A549 (cell line): ENCODE data around the gene GABARAP. TPM values are rescaled to one million over a fixed set of nuclear protein-coding genes. Genes with fewer than 3 reads are reported as not detected.

Experiments
- ATAC-seq, 2 experiments: fragments of 200-7000 bp in 1 of 2; fragments of >200 bp in 1 of 2; cut with Nextera tagmentation in 1 of 2; cut with Tn5 transposase in 1 of 2; 3 replicates each; pipeline versions ENCODE4 v1.8.0 to v1.9.1; 2018 to 2020; ENCODE audit warnings: mild to moderate bottlenecking in 1 of 2, moderate library complexity in 1 of 2
- CTCF ChIA-PET: fragments of 300-600 bp; sonication (Branson Sonifier 250); formaldehyde crosslinking; extraction: SDS; loops from one replicate; lab custom pipeline; 2021; ENCODE audit warnings: antibody characterized with exemption, inconsistent platforms; lab: Yijun Ruan, JAX
- POLR2A ChIA-PET: fragments of 350-600 bp; formaldehyde crosslinking; extraction: SDS; loops from one replicate; lab custom pipeline; 2021; ENCODE audit warnings: antibody characterized with exemption, inconsistent platforms; lab: Yijun Ruan, JAX
- DNase-seq, 2 experiments: peaks; one replicate each; pipeline versions ENCODE4 v3.0.0 to v3.0.0-alpha.2; 2011 to 2016; ENCODE audit warnings: low read depth in 1 of 2, low spot score in 1 of 2
- FAIRE-seq: peaks from 2 replicates; lab custom pipeline; 2011; peaks lifted over from hg19 to GRCh38; lab: Jason Lieb, UNC
- H3K27ac ChIP-seq, 2 experiments: fragments of >200 bp; sonication (Bioruptor Twin); formaldehyde crosslinking; 3 replicates each; pipeline ENCODE4 v1.5.1; 2016 to 2017
- H3K4me1 ChIP-seq: fragments of >200 bp; sonication (Bioruptor Twin); formaldehyde crosslinking; 3 replicates; pipeline ENCODE4 v1.6.1; 2016
- H3K4me2 ChIP-seq: fragments of >200 bp; sonication (Bioruptor Twin); formaldehyde crosslinking; 3 replicates; pipeline ENCODE4 v1.6.1; 2016
- H3K4me3 ChIP-seq: fragments of >200 bp; sonication (Bioruptor Twin); formaldehyde crosslinking; 3 replicates; pipeline ENCODE4 v1.5.1; 2016
- H3K9me3 ChIP-seq: fragments of >200 bp; sonication (Bioruptor Twin); formaldehyde crosslinking; 3 replicates; pipeline ENCODE4 v1.6.1; 2016
- BCL3 ChIP-seq: fragments of >200 bp; sonication (Bioruptor Twin); formaldehyde crosslinking; IDR thresholded peaks from 3 replicates; pipeline ENCODE4 v1.6.1; 2016
- CEBPB ChIP-seq, 2 experiments: fragments of >200 bp in 1 of 2; sonication (Bioruptor Twin) in 1 of 2; formaldehyde crosslinking in 1 of 2; IDR thresholded peaks; 2 replicates each; pipeline ENCODE4 v1.6.1; 2012 to 2016
- CHD2 ChIP-seq: fragments of 150-350 bp; IDR thresholded peaks from 2 replicates; pipeline ENCODE4 v1.6.1; 2014; ENCODE audit warnings: low read length; ENCODE audit not compliant: partially characterized antibody
- E2F6 ChIP-seq: IDR thresholded peaks from 2 replicates; pipeline ENCODE4 v1.6.1; 2012; ENCODE audit warnings: low read depth, borderline replicate concordance
- EHMT2 ChIP-seq: fragments of 200-600 bp; sonication (generic); IDR thresholded peaks from 2 replicates; pipeline ENCODE4 v1.6.1; 2016; ENCODE audit warnings: antibody characterized with exemption, low read depth, mild to moderate bottlenecking, moderate library complexity
- ELK1 ChIP-seq: fragments of 150-350 bp; IDR thresholded peaks from 2 replicates; pipeline ENCODE4 v1.6.1; 2014; ENCODE audit warnings: low read depth, mild to moderate bottlenecking, low read length
- ESRRA ChIP-seq: fragments of 150-350 bp; IDR thresholded peaks from 2 replicates; pipeline ENCODE4 v1.6.1; 2014; ENCODE audit warnings: mild to moderate bottlenecking, low read length, borderline replicate concordance
- FOSB ChIP-seq: fragments of 250-450 bp; sonication (Bioruptor Pico); IDR thresholded peaks from 2 replicates; pipeline ENCODE4 v1.5.0; 2020; ENCODE audit warnings: mild to moderate bottlenecking, moderate library complexity
- FOXS1 ChIP-seq: fragments of 250-450 bp; sonication (Bioruptor Pico); IDR thresholded peaks from 2 replicates; pipeline ENCODE4 v1.5.0; 2020; ENCODE audit warnings: mild to moderate bottlenecking, moderate library complexity
- GATA3 ChIP-seq: IDR thresholded peaks from 2 replicates; pipeline ENCODE4 v1.6.1; 2012; ENCODE audit warnings: borderline replicate concordance
- HDAC2 ChIP-seq: fragments of 200-600 bp; sonication (generic); IDR thresholded peaks from 2 replicates; pipeline ENCODE4 v1.6.1; 2016
- HOXB13 ChIP-seq: fragments of 250-450 bp; sonication (Bioruptor Pico); IDR thresholded peaks from 2 replicates; pipeline ENCODE4 v1.5.0; 2020; ENCODE audit warnings: low read depth, mild to moderate bottlenecking, moderate library complexity
- HOXB5 ChIP-seq: fragments of 250-450 bp; sonication (Bioruptor Pico); IDR thresholded peaks from 2 replicates; pipeline ENCODE4 v1.5.0; 2020; ENCODE audit warnings: mild to moderate bottlenecking, moderate library complexity
- JUN ChIP-seq, 2 experiments: fragments of >200 bp; sonication (Bioruptor Twin); formaldehyde crosslinking; IDR thresholded peaks; 2 replicates in 1 of 2; 3 replicates in 1 of 2; pipeline ENCODE4 v1.6.1; 2016 to 2017
- JUNB ChIP-seq: fragments of >200 bp; sonication (Bioruptor Twin); formaldehyde crosslinking; IDR thresholded peaks from 2 replicates; pipeline ENCODE4 v1.6.1; 2016
- MAX ChIP-seq: IDR thresholded peaks from 2 replicates; pipeline ENCODE4 v1.6.1; 2012
- MAZ ChIP-seq: fragments of 150-350 bp; IDR thresholded peaks from 2 replicates; pipeline ENCODE4 v1.6.1; 2014; ENCODE audit warnings: antibody characterized with exemption, low read depth, low read length, borderline replicate concordance
- MYC ChIP-seq: IDR thresholded peaks from 2 replicates; pipeline ENCODE4 v1.6.1; 2012; ENCODE audit warnings: mild to moderate bottlenecking, inconsistent platforms, low read length, improper control_type of control experiment, borderline replicate concordance
- POLR2A ChIP-seq: IDR thresholded peaks from 2 replicates; pipeline ENCODE4 v1.6.1; 2012; ENCODE audit warnings: mild to moderate bottlenecking, low read length
- RCOR1 ChIP-seq: fragments of 150-350 bp; IDR thresholded peaks from 2 replicates; pipeline ENCODE4 v1.6.1; 2014; ENCODE audit warnings: antibody characterized with exemption, low read length, low read depth
- USF2 ChIP-seq: fragments of 450-650 bp; IDR thresholded peaks from 2 replicates; pipeline ENCODE4 v1.6.1; 2014; ENCODE audit warnings: antibody characterized with exemption
- WGBS: methylation state at CpG from one replicate; pipeline ENCODE4 v1.1.6; 2017; ENCODE audit errors: missing lambda C conversion rate; 5-methylcytosine and 5-hydroxymethylcytosine counted together
- polyA plus RNA-seq, 4 experiments: library from polyadenylated mRNA; depleted of rRNA in 3 of 4; stranded (reverse); fragments of >200 nt; fragmentation: RNase III in 1 of 4; extraction: RNeasy Plus Mini Kit Qiagen cat#74134 plus additional on column Dnase treatment in 1 of 4; gene quantifications; 2 replicates in 3 of 4; 3 replicates in 1 of 4; pipeline ENCODE4 v1.2.3, GENCODE V29; 2011 to 2017

The GABARAP gene
- polyA plus RNA-seq, 2 of the 4 experiments (the other 2 are of a cell fraction) = 399 to 504 TPM

GRCh38 chr17:7290685-7291084 lies 48.4 kb upstream of the GABARAP start:
- no peak for TF ChIP-seq ESRRA
- TF ChIP-seq FOSB (CRISPR knock-in tag) = no peak
- FAIRE-seq = no peak
- Histone ChIP-seq H3K4me1 (peaks cover 15% of the 10 kb centered on the region; the same call in 2 of the 3 replicates), H3K9me3 (no peaks in the 10 kb centered on the region), H3K4me3 (no peak overlapping the region), H3K27ac (no peak overlapping the region), H3K4me2 (no peak overlapping the region)
- WGBS = 61% methylated on average over 11 of the region's 11 CpGs
- ATAC-seq = no peak
- CTCF ChIA-PET = interaction anchor here (1.2 to 13.5 kb wide), 5 partner anchors 10 to 270 kb away, joined by 3 to 446 read pairs (median 5); partner anchors contain the start of gene SLC2A4
- POLR2A ChIA-PET = no interaction called here
- no peak for DNase-seq

GRCh38 chr17:7290166-7290565 lies 47.9 kb upstream of the GABARAP start:
- Histone ChIP-seq H3K4me2 (no peak overlapping the region), H3K4me3 (no peak overlapping the region), H3K27ac (no peak overlapping the region), H3K9me3 (no peaks in the 10 kb centered on the region), H3K4me1 (peaks cover 14% of the 10 kb centered on the region; the same call in 2 of the 3 replicates)
- no peak for FAIRE-seq
- no peak for TF ChIP-seq HDAC2
- no peak for TF ChIP-seq MAZ
- TF ChIP-seq MYC = no peak
- TF ChIP-seq JUNB = no peak
- TF ChIP-seq HOXB5 (CRISPR knock-in tag) = no peak
- TF ChIP-seq RCOR1 = no peak
- no peak for TF ChIP-seq POLR2A
- TF ChIP-seq HOXB13 (CRISPR knock-in tag) = no peak
- TF ChIP-seq E2F6 = no peak
- no peak for TF ChIP-seq BCL3
- no peak for TF ChIP-seq MAX
- CTCF ChIA-PET = interaction anchor here (1.1 to 13.5 kb wide), 4 partner anchors 10 to 69 kb away, joined by 3 to 446 read pairs (median 50); partner anchors contain the start of genes GPS2 and SLC2A4
- POLR2A ChIA-PET = no interaction called here
- WGBS = 86% methylated on average over 19 of the region's 19 CpGs
- ATAC-seq = no peak
- no peak for DNase-seq

GRCh38 chr17:7289256-7290032 lies 47.2 kb upstream of the GABARAP start:
- FAIRE-seq (no peak), DNase-seq (no peak), ATAC-seq (no peak; a peak in 1 of 6 replicates)
- H3K27ac ChIP-seq = no peak overlapping the region
- ChIA-PET CTCF (interaction anchor here (1.0 to 13.5 kb wide), 7 partner anchors 9 to 147 kb away, joined by 3 to 446 read pairs (median 5); partner anchors contain the start of genes GPS2 and SLC2A4), POLR2A (no interaction called here)
- no peaks in the 10 kb centered on the region for H3K9me3 ChIP-seq
- no peak overlapping the region for H3K4me3 ChIP-seq
- 75% methylated on average over 17 of the region's 18 CpGs for WGBS
- H3K4me2 ChIP-seq = no peak overlapping the region
- peaks cover 7% of the 10 kb centered on the region; the same call in 2 of the 3 replicates for H3K4me1 ChIP-seq
- TF ChIP-seq ELK1 = no peak
- no peak for TF ChIP-seq FOXS1 (CRISPR knock-in tag)
- no peak for TF ChIP-seq HOXB5 (CRISPR knock-in tag)
- TF ChIP-seq CHD2 = no peak
- no peak for TF ChIP-seq JUN (IDR thresholded peaks at IDR 0.05)
- TF ChIP-seq USF2 = no peak
- no peak for TF ChIP-seq CEBPB (IDR thresholded peaks at IDR 0.05)
- no peak for TF ChIP-seq GATA3
- TF ChIP-seq EHMT2 = no peak
